ENCODE measurements around the gene STK32C.

DNA sequence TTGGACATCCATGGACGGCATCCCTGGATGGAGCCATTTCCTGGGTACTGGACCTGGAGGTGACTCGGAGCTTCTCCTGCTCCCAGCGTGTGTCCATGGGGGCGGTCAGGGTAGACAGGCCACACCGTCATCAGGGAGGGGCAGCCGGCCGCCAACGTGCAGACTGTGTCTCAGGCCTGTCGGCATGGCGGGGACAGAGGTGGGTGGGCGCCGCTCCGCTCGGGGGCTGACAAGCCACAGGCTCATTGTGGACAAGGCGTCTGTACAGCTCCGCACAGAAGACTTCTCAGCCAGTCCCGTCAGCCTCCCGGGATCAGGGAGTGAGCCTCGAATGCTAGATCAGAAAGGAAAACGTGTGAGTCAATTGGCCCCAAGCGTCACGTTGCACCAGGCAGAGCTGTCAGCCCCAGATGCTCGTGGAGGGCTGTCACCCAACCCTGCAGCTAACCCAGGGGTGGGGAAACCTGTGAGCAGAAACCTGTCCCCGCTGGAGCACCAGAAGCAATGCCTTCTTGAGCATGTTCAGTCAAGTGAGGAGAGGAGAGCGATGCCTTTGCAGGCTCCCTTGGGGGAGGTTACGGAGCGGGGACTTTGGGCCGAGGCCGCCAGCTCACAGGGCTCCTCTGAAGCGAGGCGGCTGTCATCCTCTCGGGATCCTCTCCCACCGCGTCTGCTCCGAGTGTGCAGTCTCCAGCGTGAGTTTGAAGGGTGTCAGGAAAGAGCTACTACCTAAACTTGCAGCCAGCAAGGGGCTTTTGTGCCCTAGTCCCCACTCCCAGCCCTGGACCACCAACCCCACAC is 137.0 kb downstream of the STK32C start:
- TF ChIP-seq EZH2 (IDR thresholded peaks at IDR 0.05; ENCODE audit: insufficient read depth, poor library complexity, severe bottlenecking) (no peak), EZH2phosphoT487 (IDR thresholded peaks at IDR 0.05; ENCODE audit: insufficient read depth, low read depth) (no peak)

Data from GM23248 (cell line).